ENCODE data around the gene RFTN1.
"Not testable (repeated sequence)": the region's sequence is repeated elsewhere in the genome, so short reads cannot be mapped to it uniquely, and the experiment has no call there.

Gene RFTN1

GRCh38 chr3:16506451-16506850 lies 7.0 kb downstream of the RFTN1 start:
- DNase-seq: no peak

- DNase-seq: no peak
Observed at GRCh38 chr3:16504692-16505091, 8.8 kb downstream of the RFTN1 start.

- DNase-seq: peak; percentile 20
Observed at GRCh38 chr3:16504242-16504641, 9.3 kb downstream of the RFTN1 start.

GRCh38 chr3:16503191-16503776 lies 10.2 kb downstream of the RFTN1 start:
- DNase-seq: no peak

GRCh38 chr3:16502347-16502908 lies 11.1 kb downstream of the RFTN1 start:
- DNase-seq: no peak

GRCh38 chr3:16501376-16501775 lies 12.1 kb downstream of the RFTN1 start:
- DNase-seq: no peak

GRCh38 chr3:16500911-16501310 lies 12.6 kb downstream of the RFTN1 start:
- no peak for DNase-seq

GRCh38 chr3:16500093-16500492 lies 13.4 kb downstream of the RFTN1 start:
- no peak for DNase-seq

- no peak for DNase-seq
Observed at GRCh38 chr3:16499351-16499750, 14.1 kb downstream of the RFTN1 start.

- no peak for DNase-seq
Observed at GRCh38 chr3:16498130-16498890, 15.2 kb downstream of the RFTN1 start.

- DNase-seq: no peak
Observed at GRCh38 chr3:16496408-16497222, 16.9 kb downstream of the RFTN1 start.

GRCh38 chr3:16496008-16496407 lies 17.5 kb downstream of the RFTN1 start:
- peak; percentile 14 for DNase-seq

GRCh38 chr3:16494814-16495431 lies 18.6 kb downstream of the RFTN1 start:
- DNase-seq: no peak

- no peak for DNase-seq
Observed at GRCh38 chr3:16494094-16494493, 19.4 kb downstream of the RFTN1 start.

- DNase-seq: no peak
Observed at GRCh38 chr3:16490062-16490619, 23.4 kb downstream of the RFTN1 start.

GRCh38 chr3:16489326-16490061 lies 24.0 kb downstream of the RFTN1 start:
- not testable (repeated sequence) for DNase-seq

- no peak for DNase-seq
Observed at GRCh38 chr3:16488637-16489036, 24.9 kb downstream of the RFTN1 start.

- no peak for DNase-seq
Observed at GRCh38 chr3:16487511-16488175, 25.9 kb downstream of the RFTN1 start.

- DNase-seq: no peak
Observed at GRCh38 chr3:16486951-16487480, 26.5 kb downstream of the RFTN1 start.

- DNase-seq: no peak
Observed at GRCh38 chr3:16486201-16486600, 27.3 kb downstream of the RFTN1 start.

- DNase-seq: no peak
Observed at GRCh38 chr3:16485395-16485992, 28.0 kb downstream of the RFTN1 start.

All from CD4-positive, alpha-beta T cell treated with Interleukin-17A for 1 hour (primary cell).